ENCODE results near the gene GMDS.
"Not testable (repeated sequence)": the region's sequence is repeated elsewhere in the genome, so short reads cannot be mapped to it uniquely, and the experiment has no call there.

The GMDS gene

DNA sequence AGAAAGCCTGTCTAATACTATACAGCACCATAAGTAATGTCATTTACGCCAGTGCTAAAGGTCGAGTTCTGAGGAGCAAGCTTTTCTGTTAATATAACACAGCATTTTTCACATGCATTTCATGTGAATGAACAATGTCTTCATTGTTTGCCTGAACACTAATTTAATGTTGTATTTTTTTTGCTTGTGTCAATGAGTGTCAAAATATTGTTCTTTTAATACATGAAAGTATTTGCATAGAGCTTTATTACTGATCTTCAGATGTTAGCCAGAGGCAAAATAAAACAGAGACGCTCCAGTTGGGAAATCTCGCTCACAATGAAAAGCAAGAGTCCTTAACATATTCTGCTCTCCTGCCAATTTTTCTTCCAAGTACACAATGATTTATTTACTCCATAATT is 483.9 kb downstream of the GMDS start:
- DNase-seq: no peak

DNA sequence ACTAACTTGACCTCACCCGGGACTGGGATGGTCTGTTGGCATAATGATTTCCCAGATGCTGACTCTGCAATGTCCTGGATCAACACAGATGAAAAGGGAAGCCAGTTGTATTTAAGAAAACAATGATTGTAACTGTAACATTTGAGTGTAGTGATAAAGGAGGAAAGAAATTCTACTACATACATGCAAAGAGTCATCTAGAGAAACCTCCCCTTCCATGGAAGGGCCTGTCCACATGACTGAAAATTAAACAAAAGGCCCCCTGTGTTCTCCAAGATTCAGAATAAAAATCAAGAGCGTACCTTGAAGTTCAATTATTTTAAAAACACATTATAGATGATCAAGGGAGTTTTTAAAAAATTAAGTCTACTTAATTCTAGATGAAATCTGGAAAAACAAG is 484.5 kb downstream of the GMDS start:
- no peak for DNase-seq

DNA sequence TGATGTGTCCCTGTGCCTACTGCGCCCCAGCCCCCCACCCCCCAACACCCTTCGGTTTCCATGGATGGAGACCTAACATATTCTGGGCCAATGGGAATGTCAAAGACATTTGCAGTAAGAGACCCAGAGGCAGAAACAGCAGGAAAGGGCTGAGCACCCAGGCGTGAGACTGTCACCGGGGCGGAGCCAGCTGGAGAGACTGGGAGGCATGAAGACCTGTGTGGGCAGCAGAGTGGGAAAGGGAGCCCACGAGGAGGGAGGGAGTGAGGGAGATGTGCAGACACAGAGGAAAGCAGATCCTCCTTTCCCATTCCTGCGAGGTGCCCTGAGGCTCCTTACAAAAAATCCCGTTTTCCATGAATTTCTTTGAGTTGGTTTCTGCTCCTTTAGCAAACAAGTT is 485.5 kb downstream of the GMDS start:
- no peak for DNase-seq

DNA sequence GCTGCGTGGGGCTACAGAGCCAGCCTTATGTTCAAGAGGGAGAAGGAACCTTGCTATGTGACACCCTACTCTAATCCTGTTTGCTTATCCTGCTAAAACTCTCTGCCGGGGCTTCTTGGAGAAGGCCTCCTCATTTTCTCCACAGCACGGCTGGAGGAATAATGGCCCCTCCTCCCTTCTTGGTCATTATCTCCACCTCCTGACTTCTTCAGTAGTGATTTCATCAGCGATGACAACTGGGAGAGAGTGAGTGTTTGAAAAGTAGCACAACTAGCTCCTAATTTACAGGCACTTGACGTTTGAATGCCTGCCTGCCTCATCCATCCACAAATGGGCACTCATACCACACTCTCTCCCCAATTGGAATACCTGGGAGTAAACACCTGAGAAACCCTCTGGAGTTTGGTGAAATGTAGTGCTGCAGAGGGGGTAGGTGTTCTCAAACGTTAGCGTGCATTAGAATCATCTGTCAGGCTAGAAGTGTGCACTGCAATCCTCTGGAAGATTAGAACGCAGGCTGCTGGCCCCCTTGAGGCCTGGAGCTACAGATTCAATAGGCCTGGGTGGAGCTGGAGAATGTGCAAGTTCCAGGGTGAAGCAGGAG is 487.2 kb downstream of the GMDS start:
- DNase-seq: no peak

DNA sequence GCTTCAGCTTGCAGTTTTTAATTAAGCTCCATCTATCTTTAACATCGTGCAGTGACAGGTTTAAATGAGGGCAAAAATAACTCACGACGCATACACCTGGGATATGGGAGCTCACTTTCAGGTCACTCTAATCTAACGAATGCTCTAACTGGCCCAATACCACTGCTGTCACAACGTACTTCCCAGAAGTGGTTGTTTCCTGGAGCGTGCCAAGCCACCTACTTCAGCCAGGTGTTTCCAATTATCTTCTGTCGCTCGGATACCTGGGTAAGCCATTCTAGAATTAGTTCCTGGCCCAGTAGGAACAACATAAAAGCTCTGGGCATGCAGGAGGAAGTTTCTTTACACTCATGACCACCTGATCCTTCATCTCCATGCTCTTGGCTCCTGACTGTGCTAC is 488.3 kb downstream of the GMDS start:
- DNase-seq: no peak

DNA sequence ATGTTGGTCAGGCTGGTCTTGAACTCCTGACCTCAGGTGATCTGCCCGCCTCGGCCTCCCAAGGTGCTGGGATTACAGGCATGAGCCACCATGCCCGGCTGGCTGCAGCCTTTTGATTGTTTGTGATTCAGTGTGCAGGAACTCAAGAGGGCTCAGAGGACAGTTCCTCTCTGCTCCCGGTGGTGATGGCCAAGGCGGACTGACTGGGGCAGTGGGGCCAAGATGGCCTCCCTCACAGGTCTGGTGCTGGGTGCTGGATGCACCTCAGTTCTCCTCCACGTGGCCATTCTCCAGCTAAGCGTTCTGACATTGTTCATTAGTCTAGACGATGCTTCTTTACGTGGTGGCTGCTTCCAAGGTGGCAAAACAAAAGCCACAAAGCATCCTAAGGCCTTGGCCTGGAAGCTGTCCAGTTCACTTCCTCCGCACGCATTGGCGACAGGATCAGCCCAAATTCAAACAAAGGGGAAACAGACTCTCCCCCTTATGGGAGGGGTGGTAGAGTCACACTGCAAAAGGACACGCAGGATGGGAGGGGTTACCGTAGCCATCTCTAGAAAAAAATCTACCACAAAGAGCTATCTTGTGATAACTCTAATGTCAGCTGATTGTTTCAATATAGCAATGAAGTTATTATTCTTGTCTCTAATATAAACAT is 488.8 kb downstream of the GMDS start:
- no peak for DNase-seq

DNA sequence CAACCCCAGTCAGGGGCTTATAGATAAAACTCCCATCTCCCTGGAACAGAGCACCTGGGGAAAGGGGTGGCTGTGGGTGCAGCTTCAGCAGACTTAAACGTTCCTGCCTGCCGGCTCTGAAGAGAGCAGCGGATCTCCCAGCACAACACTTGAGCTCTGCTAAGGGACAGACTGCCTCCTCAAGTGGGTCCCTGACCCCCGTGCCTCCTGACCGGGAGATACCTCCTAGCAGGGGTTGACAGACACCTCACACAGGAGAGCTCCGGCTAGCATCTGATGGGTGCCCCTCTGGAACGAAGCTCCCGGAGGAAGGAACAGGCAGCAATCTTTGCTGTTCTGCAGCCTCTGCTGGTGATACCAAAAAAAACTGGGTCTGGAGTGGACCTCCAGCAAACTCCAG is 494.3 kb downstream of the GMDS start:
- DNase-seq: not testable (repeated sequence)

DNA sequence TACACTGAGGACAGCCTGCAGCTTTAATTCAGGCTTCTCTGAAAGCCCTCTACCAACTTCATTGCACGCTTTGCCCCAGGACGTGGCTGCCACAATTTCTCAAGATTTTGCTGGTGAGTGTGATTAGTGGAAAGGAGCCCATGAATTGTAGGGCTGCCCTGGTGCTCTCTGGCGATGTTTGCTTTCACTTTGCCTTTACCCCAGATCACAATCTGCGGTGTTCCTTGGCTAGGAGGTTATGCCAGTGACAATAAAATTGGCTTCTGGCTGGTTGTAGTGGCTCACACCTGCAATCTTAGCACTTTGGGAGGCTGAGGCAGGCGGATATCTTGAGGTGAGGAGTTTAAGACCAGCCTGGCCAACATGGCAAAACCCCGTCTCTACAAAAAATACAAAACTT is 496.4 kb downstream of the GMDS start:
- DNase-seq: no peak

DNA sequence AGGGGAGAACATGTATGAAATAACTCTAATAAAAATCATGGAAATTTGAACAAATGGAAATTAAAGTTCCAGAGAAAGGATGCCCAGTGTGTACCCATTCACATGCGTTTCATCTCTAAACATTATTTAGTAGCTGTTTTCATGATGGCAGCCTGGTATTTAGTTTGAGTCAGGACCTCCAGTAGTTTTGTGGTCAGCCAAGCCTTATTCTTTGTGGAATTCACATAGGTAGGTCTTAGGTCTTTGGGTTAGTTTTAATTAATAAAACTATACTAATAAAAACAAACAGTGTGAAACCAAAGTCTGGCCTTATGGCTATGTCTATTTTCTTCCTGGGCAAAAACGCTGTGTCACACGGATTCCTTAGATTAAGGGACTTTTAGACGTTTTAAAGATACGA is 497.9 kb downstream of the GMDS start:
- no peak for DNase-seq

DNA sequence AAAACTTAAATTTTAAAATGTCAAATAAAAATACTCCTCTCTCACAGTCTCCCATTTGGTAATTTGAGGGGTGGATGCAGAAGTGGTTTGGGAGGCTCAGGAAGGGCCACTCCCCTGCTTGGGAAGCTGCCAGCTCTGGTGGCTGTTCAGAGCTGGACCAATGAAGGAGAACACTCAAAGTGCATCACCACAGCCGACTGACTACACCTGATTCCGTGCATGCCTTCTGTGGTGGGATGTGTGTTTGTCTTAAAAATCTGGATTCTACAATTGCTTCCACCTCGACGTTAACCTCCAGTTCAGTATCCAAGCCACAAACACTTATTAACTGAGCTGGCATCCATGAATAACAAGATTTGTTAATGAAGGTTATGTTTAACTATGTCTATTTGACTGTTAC is 498.4 kb downstream of the GMDS start:
- no peak for DNase-seq

DNA sequence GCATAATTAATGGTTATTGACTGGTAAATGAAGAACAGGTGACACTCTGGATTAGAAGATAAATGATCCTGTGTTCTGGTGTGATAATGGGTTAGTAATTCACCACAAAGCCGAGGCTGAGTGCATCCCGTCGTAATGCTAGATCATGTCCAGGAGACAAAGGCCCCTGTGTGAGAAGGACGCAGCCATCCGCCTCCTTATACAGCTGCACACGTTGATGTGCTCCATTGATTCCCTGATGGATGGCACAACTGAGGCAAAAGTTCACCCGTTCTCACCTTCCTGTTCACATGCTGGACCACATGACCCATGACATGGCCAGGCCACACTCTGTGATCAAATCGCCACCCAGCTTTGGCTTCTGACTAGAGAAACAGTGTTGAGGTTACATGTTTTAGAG is 499.6 kb downstream of the GMDS start:
- DNase-seq: no peak

DNA sequence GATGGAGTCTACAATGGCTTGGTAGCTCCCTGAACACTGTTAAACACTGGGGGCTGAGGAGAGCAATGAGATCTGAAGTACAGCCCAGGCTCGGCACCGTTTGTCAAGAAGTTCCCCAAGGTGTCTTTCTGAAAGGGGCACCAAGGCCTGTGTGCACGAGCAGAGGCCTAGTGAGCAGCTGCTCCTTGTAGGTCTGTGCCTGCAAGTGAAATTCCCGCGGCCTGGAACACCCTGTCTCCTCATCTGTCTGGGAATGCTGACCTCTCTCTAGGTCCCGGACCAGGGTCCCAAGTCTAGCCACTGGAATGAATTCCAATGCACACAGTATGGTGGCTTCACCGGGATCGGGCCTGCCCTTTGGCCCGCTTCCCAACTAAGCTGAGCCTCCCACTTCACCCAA is 500.9 kb downstream of the GMDS start:
- no peak for DNase-seq

DNA sequence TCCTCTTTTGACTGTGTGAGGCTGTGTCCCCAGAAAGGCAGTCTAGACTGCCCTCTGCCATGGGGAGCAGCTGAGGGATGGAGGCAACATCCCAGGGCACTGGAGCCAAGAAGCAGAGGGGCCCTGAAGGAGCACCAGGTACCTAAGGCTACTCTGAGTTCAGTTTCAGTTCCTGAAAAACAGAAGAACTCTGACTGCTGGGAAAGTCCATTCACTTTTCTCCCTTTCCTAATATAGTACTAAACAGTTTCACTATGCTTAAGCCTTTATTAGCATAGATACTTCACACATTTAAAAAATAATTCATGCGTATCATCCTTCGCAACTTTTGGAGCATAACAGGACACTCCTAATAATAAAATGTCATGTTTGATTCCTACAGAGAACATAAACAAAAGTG is 505.7 kb downstream of the GMDS start:
- no peak for DNase-seq

DNA sequence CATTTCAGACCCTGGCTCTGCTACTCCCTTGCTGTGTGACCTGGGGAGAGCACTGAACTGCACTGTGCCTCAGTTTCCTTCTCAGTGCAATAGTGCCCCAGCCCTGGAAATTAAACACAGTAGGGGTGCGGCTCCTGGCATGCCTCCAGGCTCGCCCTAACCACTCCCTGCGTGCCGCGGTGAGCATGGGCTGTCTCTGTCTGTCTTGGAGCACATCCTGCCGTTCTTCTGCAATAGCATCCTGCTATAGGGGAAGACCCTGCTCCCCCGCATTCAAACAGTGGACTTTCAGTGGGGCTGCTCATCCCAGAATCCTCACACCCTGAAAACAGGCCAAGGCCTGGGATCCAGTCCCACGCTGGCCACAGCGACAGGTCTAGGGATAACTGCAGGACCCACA is 506.2 kb downstream of the GMDS start:
- DNase-seq: no peak

DNA sequence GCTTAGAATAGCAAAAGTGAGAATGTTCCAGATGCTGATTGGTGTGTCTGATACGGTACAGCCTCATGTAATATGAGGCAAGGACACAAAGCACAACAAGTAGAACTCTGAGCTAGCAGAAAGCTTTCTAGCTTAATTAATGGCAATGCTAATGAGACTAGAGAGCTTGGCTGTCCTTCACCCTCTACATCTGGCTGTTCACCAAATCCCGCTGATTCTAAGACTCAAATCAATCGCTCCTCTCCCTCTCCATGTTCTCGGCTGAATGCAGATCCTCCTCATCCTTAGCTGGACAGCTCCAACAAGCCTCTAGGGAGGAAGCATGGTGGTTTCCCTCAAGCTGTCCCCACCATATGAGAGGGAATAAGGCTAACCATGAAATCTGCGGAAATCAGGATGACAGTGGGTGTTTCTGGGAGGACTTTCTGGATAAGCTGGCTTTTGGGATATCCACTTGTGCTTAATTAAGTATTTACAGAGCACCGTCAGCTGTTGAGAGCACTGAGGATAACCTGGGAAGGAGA is 506.8 kb downstream of the GMDS start:
- no peak for DNase-seq

DNA sequence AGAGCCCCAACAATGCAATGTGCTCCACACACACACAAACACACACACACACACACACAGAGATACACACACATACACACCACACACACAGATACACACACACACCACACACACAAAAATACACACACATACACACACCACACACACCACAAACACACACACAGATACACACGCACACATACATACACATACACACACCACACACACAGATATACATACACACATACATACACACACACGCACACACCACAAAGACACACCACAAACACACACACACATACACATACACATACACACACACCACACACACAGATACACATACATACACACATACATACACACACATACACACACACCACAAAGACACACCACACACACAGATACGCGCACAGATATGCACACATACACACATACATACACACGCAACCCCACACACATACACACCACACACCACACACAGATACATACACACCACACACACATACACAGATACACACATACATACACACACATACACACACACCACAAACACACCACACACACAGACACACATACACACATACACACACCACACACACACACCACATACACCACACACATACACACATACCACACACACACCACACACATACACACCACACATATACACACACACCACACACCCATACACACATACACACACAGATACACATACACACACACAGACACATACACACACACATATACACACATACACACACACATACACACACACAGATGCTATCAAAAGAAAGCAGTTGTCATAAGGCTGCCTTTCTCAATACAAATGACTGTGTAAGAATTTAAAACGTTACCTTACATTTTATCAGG is 507.7 kb downstream of the GMDS start:
- no peak for DNase-seq

DNA sequence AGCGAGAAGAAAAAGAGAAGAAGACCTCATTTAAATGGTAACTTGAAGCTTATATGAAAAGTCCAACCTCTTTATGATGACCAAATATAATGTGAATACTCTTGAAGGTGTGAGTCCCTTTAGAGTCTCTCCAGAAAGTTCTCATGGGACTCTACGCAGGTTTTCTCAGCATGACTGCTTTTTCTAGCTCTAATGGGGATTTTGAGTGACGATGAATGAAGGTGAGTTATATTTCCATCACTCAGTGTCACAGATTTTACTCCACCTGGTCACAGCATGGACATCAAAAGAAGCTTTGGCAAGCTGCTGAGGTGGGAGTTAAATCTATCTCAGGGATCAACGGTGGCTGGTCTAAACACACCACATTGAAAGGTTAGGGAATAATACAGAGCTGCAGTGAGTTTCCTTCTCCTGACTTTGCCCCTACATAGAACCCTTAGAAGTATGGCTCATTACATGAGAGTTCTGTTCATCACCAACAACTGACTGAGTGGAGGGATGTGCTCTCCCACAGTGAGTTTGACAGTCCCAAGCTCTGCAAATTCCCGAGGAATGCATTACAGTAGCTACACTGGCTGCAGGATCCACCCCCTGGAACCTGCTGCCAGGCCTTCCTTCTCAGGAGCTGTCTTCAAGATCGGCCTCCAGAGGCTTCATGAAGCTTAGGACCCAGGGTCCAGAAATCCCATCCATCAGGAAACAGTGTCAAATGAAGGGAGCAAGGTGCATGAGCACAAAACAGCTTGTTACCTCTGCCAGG is 508.9 kb downstream of the GMDS start:
- no peak for DNase-seq

DNA sequence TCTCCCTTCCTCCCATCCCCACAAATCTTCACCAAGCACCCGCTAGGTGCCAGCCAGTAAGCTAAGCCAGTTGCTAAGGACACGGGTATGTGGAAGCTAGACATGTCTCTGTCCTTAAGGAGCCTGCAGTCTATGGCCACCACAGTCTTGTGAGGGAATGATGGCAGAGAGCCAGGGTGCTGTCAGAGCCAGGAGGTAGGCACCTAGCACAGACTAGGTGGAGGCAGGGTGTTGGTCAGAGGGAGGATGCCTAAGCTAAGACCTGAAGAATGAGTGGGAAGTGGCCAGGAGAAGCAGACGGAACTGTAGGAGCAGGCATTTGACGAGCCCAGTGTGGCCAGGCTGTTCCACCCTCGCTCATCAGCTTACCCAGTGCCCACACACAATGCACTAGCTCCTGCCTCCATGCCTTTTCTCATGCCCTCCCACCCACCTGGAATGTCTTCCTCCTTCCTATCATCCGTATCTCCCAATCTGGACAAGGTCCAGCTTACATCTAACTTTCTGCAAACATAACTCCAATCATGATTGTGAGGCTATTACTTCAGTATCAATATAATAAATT is 510.1 kb downstream of the GMDS start:
- DNase-seq: no peak

DNA sequence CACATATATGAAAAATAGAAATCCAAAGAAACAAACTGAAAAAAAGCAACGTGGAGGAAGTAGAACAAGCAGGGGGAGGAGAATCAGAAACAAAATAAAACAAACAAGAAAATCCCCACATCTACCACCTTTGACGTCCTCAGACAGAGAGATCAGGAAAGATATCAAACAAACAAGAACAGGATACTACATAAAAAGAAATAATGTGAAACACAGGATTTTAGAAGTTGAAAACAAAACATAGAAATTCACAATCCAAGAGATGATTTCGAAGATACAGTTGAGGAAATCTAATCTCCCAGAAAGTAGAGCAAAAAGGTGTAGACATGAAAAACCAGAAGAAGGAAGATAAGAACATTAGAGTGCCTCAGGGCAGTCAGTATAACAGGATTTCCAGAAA is 514.5 kb downstream of the GMDS start:
- no peak for DNase-seq

DNA sequence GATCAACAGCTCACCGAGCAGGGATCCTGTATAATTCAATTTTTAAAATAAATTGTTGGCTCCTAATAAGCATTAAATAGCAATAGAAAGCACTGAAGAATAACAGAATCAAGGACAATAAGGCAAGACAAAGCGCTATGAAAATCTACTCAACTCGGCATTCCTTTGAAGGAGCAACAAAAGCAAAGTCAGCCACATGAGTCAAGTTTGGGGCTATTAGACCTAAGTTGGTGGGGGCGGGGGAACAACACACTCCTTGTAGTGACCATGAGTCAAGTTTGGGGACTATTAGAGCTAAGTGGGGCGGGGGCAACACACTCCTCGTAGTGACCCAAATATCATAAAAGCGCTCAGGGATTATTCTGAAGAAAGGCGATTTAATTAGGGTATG is 515.7 kb downstream of the GMDS start:
- no peak for DNase-seq

DNA sequence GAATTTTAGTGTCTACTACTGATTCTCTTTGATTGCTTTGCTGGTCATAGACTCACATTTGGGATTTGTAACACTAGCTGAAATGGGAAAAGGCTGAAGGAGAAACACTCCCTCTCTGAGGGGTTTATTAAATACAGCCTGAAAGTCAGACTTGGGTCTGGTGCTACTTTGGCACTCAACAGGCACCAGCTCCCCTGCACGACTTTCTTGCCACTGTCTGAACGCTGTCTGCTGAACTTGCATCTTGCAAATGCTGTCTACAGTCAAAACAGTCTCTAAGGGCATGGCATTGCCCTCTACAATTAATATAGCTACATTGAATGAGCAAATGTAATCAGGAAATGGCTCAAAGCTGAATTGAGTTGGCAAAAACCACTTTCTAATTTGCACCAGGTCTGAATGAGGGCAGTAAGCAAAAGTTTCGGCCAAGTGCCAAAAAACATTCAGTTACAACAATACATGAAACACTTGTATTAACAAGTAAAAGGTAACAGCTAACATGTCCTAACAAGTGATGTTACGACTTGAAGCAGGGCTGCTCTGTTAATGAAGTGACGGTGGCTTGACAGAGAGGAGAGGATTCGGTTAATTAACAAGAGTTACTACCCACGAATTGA is 516.2 kb downstream of the GMDS start:
- no peak for DNase-seq

DNA sequence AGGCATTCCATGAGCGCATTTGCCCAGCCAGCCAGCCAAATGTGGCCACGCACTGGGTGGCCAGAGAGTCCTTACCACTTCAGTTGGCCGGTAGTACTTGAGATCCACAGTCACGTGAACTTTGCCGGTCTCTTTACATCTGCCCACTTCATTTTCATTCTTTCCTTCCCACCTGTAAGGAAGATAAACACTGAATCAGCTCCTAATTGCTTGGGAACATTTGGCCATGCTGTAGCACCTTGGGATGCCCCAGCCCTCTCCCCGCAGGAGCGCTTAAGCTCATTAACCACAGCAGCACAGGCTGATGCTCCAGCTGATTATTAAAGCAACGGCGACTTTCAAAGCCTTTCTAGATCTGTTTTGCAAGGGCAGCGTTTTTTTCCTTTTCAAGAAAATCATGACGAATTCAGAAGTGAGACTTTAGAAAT is 519.0 kb downstream of the GMDS start:
- DNase-seq: no peak
